Stomach smooth muscle (tissue), 2 donors: ENCODE data around the gene SERPIND1.

ENCODE experiments used
- H3K27ac ChIP-seq: one replicate; pipeline ENCODE4 v1.7.0; 2013; ENCODE audit warnings: mild to moderate bottlenecking, low read length, inconsistent platforms
- H3K27me3 ChIP-seq, 2 donors: one replicate each; pipeline ENCODE4 v1.7.0; 2013; ENCODE audit warnings: low read length in 2 of 2; ENCODE audit not compliant: insufficient read depth in 2 of 2, control insufficient read depth in 1 of 2
- H3K36me3 ChIP-seq, 2 donors: one replicate each; pipeline ENCODE4 v1.7.0; 2013; ENCODE audit warnings: low read length in 2 of 2; ENCODE audit not compliant: control insufficient read depth in 2 of 2, insufficient read depth in 2 of 2
- H3K4me1 ChIP-seq: one replicate; pipeline ENCODE4 v1.7.0; 2013; ENCODE audit warnings: low read length; ENCODE audit not compliant: control insufficient read depth, insufficient read depth
- H3K4me3 ChIP-seq, 2 donors: one replicate each; pipeline ENCODE4 v1.7.0; 2013; ENCODE audit warnings: low read length in 2 of 2
- H3K9ac ChIP-seq, 2 donors: one replicate each; pipeline ENCODE4 v1.7.0; 2013; ENCODE audit warnings: low read length in 2 of 2, mild to moderate bottlenecking in 1 of 2
- H3K9me3 ChIP-seq, 2 donors: one replicate each; pipeline ENCODE4 v1.7.0; 2013; ENCODE audit warnings: low read length in 2 of 2; ENCODE audit not compliant: control insufficient read depth in 2 of 2
- donor health status: healthy.
- donor health status: Pancreatic carcinoma.

Gene SERPIND1

DNA sequence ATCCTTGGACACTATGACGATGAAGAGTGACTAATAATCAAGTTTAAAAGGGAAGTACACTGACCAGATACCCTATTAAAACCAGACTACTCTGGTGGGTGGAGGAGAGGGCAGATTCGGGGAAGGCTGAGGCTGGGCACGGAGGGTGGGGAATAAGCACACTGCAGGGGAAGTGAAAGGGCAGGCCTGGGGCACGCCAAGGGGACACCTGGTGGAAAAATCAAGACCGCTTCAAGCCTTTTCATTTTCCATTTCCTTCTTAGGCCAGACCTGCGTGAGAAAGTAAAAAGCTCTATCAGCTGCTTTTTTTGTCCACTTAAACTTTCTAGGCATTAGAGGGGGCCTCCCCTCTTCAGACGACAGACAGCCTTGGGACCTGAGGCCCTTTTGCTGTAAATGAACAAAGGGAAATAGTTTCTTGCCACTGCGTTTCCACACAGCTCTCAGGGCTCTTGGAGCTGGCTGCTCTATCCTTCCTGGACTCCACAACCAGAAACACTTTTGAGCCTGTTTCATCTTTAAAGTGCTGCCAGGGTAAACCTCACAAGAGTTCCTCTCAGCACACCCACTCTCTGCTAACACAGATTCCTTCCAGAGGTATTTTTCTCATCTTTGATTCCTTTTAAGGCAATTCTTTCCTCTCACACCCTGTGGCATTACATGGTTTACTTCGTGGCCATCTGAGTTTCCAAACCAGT, 25.0 kb upstream of the SERPIND1 start:
- Histone ChIP-seq H3K36me3 (peaks cover 33 to 61% of the 10 kb centered on the region in 2 donors), H3K9me3 (no peaks in the 10 kb centered on the region), H3K27ac (peak overlapping the region; percentile 46), H3K27me3 (no peaks in the 10 kb centered on the region), H3K4me1 (peaks cover 18% of the 10 kb centered on the region), H3K9ac (peak overlapping the region; percentile 13 to 34), H3K4me3 (no peak overlapping the region)

DNA sequence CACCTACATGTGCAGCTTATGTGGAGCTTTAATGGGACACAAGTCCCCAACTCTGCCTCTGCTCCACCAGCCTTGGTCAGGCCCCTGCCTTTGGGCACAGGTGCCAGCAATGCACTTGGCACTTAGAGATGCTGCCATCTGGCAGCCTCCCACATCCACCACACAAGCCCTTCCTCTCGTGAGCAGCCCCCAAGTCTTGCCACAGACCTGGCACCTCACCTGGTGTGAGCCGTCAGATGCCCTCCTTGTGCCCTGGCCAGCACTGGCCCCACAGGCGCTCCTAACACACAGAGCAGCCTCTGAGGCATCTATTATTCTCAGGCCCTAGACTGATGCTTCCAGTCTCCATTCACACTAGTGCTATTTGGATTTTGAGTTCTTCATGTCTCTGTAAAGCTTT, 24.5 kb upstream of the SERPIND1 start:
- H3K9ac ChIP-seq, result peak overlapping the region in 1 of 2 donors; percentile 13
- H3K9me3 ChIP-seq, result no peaks in the 10 kb centered on the region
- no peaks in the 10 kb centered on the region for H3K27me3 ChIP-seq
- peaks cover 18% of the 10 kb centered on the region for H3K4me1 ChIP-seq
- peak overlapping the region; percentile 46 for H3K27ac ChIP-seq
- H3K4me3 ChIP-seq, result no peak overlapping the region
- peaks cover 32 to 58% of the 10 kb centered on the region in 2 donors for H3K36me3 ChIP-seq

GRCh38 chr22:20750461-20751184, 23.3 kb upstream of the SERPIND1 start:
- Histone ChIP-seq H3K4me3 (no peak overlapping the region), H3K36me3 (peaks cover 25 to 54% of the 10 kb centered on the region in 2 donors), H3K27me3 (no peaks in the 10 kb centered on the region), H3K27ac (no peak overlapping the region), H3K4me1 (peaks cover 18% of the 10 kb centered on the region), H3K9ac (no peak overlapping the region), H3K9me3 (no peaks in the 10 kb centered on the region)

DNA sequence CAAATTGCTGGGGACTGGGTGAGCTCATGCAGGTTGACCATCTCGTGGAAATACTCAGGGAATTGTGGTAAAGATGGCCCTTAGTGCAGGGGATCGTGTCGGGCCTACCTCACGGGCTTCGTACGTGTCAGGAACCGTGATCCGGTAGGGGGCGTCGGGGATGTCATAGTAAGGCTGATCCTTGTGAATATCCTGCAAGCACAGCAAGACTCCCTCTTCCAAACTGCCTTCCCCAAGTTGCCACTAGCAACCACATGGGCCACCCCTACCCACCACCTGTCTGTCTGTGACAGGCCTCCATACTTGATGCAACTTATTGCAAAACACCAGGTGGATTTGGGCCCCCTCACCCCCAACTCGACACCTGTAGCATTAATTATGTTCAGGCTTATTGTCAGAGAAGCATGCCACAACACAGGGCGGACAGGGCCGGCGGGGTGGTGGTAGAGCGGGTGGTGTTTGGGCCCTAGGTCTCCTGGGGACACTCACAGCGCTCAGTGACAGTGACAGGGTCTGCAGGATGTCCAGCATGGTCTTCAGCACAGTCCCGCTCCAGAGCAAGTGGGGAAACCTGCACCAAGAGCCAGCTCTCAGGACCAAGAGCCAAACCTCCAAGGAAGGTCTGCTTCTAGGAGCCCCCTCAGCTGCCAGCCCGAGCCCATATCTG, 22.6 kb upstream of the SERPIND1 start:
- no peak overlapping the region for H3K9ac ChIP-seq
- H3K27me3 ChIP-seq, result no peaks in the 10 kb centered on the region
- H3K36me3 ChIP-seq, result peaks cover 25 to 53% of the 10 kb centered on the region in 2 donors
- H3K4me3 ChIP-seq, result no peak overlapping the region
- no peaks in the 10 kb centered on the region for H3K9me3 ChIP-seq
- peaks cover 18% of the 10 kb centered on the region for H3K4me1 ChIP-seq
- no peak overlapping the region for H3K27ac ChIP-seq

DNA sequence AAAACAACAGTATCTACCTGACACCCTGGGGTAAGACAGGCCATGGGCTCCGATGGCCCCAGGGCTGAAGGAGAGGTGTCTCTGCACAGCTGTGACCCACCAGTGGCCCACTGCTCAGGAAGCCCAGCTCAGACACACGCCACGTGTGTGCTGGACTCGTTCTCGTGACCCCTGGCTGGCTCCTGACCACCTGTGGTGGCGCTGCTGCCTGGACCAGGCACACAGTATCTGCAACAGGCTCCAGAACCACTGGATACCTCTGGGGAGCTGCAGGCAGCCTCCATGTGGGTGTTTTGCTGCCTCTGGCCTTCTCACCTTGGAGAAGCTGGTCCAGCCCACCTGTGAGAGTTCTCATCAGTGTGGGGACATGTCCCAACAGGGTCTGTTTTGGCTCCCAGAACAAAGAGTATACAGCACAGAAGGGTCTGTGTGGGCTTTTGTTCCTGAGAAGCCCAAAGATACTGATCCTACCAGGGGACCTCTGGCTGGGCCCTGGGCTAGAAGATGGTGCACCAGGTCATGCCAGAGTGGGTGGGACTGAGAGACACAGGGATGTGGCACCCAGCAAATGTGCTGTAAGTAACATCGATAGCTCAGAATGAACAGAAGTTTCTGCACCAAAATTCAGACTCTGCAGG, 21.7 kb upstream of the SERPIND1 start:
- H3K4me1 ChIP-seq, result peaks cover 18% of the 10 kb centered on the region
- no peak overlapping the region for H3K27ac ChIP-seq
- H3K9ac ChIP-seq, result no peak overlapping the region
- no peaks in the 10 kb centered on the region for H3K27me3 ChIP-seq
- no peaks in the 10 kb centered on the region for H3K9me3 ChIP-seq
- peaks cover 16 to 47% of the 10 kb centered on the region in 2 donors for H3K36me3 ChIP-seq
- H3K4me3 ChIP-seq, result no peak overlapping the region

- Histone ChIP-seq H3K27me3 (no peaks in the 10 kb centered on the region), H3K9me3 (no peaks in the 10 kb centered on the region), H3K4me3 (no peak overlapping the region), H3K36me3 (peaks cover 14 to 43% of the 10 kb centered on the region in 2 donors), H3K4me1 (peaks cover 18% of the 10 kb centered on the region), H3K27ac (no peak overlapping the region), H3K9ac (no peak overlapping the region)
Observed at GRCh38 chr22:20752873-20753272, 21.0 kb upstream of the SERPIND1 start.

GRCh38 chr22:20756846-20757245, 17.1 kb upstream of the SERPIND1 start:
- no peak overlapping the region for H3K4me3 ChIP-seq
- no peak overlapping the region for H3K27ac ChIP-seq
- no peak overlapping the region for H3K9ac ChIP-seq
- H3K36me3 ChIP-seq, result peaks cover 28 to 31% of the 10 kb centered on the region in 2 donors
- no peaks in the 10 kb centered on the region for H3K9me3 ChIP-seq
- no peaks in the 10 kb centered on the region for H3K27me3 ChIP-seq
- H3K4me1 ChIP-seq, result no peaks in the 10 kb centered on the region

DNA sequence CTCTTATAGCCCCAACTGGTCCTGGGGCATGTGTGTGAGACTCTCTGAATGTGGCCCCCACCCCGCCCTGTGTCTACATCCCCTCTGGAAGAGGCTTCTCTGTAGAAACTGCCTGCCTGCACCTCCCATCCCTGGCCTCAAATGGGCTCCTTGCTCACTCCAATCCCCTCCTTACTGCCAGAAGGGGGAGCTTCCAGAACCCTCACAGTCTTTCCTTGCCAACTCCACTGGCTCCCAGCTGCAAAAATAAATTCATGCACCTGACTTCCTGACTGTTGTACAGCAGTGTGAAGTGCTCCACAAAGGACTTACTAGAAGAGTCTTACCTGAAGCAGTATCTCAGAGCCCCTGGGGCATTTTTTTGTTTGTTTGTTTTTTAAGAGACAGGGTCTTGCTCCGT, 15.2 kb upstream of the SERPIND1 start:
- Histone ChIP-seq H3K9me3 (no peaks in the 10 kb centered on the region), H3K36me3 (peaks cover 28% of the 10 kb centered on the region in 2 donors), H3K27ac (no peak overlapping the region), H3K4me3 (no peak overlapping the region), H3K9ac (no peak overlapping the region), H3K27me3 (no peaks in the 10 kb centered on the region), H3K4me1 (no peaks in the 10 kb centered on the region)

DNA sequence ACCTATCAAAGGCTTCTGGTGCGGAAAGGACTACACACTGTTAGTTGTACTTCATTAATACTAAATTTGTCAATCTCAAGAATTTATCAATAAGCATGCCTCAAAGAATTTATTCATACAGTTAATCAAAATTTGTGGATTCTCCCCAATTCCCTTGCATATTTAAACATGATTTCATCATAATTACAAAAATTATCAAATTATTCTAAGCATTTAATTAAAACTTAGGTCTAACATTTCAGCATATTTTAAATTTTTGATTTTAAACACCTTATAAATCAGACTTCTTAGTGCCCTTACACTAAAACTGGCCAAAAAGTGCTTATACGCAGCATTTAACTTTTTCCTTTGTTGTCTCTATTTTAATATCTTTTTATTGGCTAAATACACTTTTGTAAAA, 13.8 kb upstream of the SERPIND1 start:
- Histone ChIP-seq H3K27me3 (no peaks in the 10 kb centered on the region), H3K9ac (no peak overlapping the region), H3K36me3 (peaks cover 40 to 42% of the 10 kb centered on the region in 2 donors)

DNA sequence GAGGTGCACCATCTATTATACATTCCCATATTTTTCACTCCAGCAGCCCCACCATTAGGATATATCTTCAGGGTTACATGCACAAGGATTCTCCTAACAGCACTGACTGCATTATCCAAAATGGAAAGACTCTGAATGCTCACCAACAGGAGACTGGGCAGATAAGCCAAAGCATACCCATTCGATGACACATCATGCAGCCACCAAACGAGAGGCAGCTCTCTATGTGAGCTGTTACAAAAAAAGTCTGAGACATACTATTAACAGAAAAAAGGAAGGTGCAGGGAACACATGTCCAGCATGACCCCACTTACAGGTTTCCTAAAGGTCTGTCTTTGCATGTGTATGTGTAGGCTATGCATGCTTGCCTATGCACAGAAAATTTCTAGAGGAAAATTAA, 12.4 kb upstream of the SERPIND1 start:
- H3K4me3 ChIP-seq, result no peak overlapping the region
- no peaks in the 10 kb centered on the region for H3K9me3 ChIP-seq
- peaks cover 48% of the 10 kb centered on the region in 2 donors for H3K36me3 ChIP-seq
- no peaks in the 10 kb centered on the region for H3K27me3 ChIP-seq
- H3K27ac ChIP-seq, result no peak overlapping the region
- no peak overlapping the region for H3K9ac ChIP-seq
- H3K4me1 ChIP-seq, result no peaks in the 10 kb centered on the region

More for the DNA sequence above, 13.8 kb upstream of the SERPIND1 start:
- Histone ChIP-seq H3K9me3 (no peaks in the 10 kb centered on the region), H3K4me1 (no peaks in the 10 kb centered on the region), H3K4me3 (no peak overlapping the region), H3K27ac (no peak overlapping the region)
